SW480 (cell line): Measurements from ENCODE around the gene MLLT6.
"Not testable (repeated sequence)": the region's sequence is repeated elsewhere in the genome, so short reads cannot be mapped to it uniquely, and the experiment has no call there.

ENCODE experiments used
- DNase-seq: peaks from one replicate; pipeline ENCODE4 v3.0.0-alpha.2; 2016; ENCODE audit warnings: low spot score

The MLLT6 gene

GRCh38 chr17:38707678-38708351 is 2.7 kb downstream of the MLLT6 start:
- no peak for DNase-seq

- no peak for DNase-seq
These were observed 4.2 kb downstream of the MLLT6 start for GRCh38 chr17:38709104-38709820.

- no peak for DNase-seq
These were observed 5.0 kb downstream of the MLLT6 start for GRCh38 chr17:38709864-38710603.

GRCh38 chr17:38710604-38710962 is 5.5 kb downstream of the MLLT6 start:
- no peak for DNase-seq

GRCh38 chr17:38710985-38711384 is 5.9 kb downstream of the MLLT6 start:
- no peak for DNase-seq

- DNase-seq = no peak
These were observed 6.9 kb downstream of the MLLT6 start for GRCh38 chr17:38711792-38712571.

- DNase-seq = no peak
These were observed 7.5 kb downstream of the MLLT6 start for GRCh38 chr17:38712593-38712992.

GRCh38 chr17:38713456-38714075 is 8.5 kb downstream of the MLLT6 start:
- DNase-seq = no peak

- no peak for DNase-seq
These were observed 10.3 kb downstream of the MLLT6 start for GRCh38 chr17:38715216-38715943.

- DNase-seq = no peak
These were observed 11.4 kb downstream of the MLLT6 start for GRCh38 chr17:38716368-38717005.

- no peak for DNase-seq
These were observed 12.2 kb downstream of the MLLT6 start for GRCh38 chr17:38717139-38717745.

- no peak for DNase-seq
These were observed 14.3 kb downstream of the MLLT6 start for GRCh38 chr17:38719289-38719942.

- no peak for DNase-seq
These were observed 15.0 kb downstream of the MLLT6 start for GRCh38 chr17:38719943-38720641.

GRCh38 chr17:38720941-38721340 is 15.9 kb downstream of the MLLT6 start:
- no peak for DNase-seq

GRCh38 chr17:38721802-38722201 is 16.7 kb downstream of the MLLT6 start:
- no peak for DNase-seq

GRCh38 chr17:38724337-38724988 is 19.4 kb downstream of the MLLT6 start:
- no peak for DNase-seq

- no peak for DNase-seq
These were observed 20.0 kb downstream of the MLLT6 start for GRCh38 chr17:38725066-38725465.

GRCh38 chr17:38726145-38726544 is 21.1 kb downstream of the MLLT6 start:
- DNase-seq = not testable (repeated sequence)

- DNase-seq = no peak
These were observed 22.7 kb downstream of the MLLT6 start for GRCh38 chr17:38727736-38728135.
